Measurements from ENCODE around the gene MYO1D.
A peak's percentile ranks its signal among the peaks of the same experiment; 100 is the strongest.

Gene MYO1D

DNA sequence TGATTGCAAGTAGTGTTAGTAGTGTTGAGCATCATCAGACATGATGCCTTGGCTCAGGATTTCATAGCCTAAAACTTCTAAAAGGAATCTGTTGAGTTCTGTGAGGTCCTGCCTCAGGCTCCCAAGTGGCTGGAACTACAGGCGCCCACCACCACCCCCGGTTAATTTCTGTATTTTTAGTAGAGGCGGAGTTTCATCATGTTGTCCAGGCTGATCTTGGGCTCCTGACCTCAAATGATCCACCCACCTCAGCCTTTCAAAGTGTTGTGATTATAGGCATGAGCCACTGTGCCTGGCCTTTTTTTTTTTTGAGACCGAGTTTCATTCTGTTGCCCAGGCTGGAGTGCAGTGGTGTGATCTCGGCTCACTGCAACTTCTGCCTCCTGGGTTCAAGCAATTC lies 427.0 kb downstream of the MYO1D start:
- Histone ChIP-seq H3K36me3 (ENCODE audit: insufficient read depth, low read depth, low read length) (peaks cover 90% of the 10 kb centered on the region), H3K9me3 (ENCODE audit: insufficient read depth, low read depth, low read length) (no peaks in the 10 kb centered on the region), H3K27ac (ENCODE audit: low read length) (no peak overlapping the region), H3K27me3 (ENCODE audit: insufficient read depth, low read length) (no peaks in the 10 kb centered on the region), H3K9ac (ENCODE audit: low read depth, low read length) (no peak overlapping the region), H3K4me1 (ENCODE audit: insufficient read depth, low read length) (peaks cover 5% of the 10 kb centered on the region; the same call in 1 of the 2 replicates), H3K4me3 (ENCODE audit: low read length) (no peak overlapping the region)

DNA sequence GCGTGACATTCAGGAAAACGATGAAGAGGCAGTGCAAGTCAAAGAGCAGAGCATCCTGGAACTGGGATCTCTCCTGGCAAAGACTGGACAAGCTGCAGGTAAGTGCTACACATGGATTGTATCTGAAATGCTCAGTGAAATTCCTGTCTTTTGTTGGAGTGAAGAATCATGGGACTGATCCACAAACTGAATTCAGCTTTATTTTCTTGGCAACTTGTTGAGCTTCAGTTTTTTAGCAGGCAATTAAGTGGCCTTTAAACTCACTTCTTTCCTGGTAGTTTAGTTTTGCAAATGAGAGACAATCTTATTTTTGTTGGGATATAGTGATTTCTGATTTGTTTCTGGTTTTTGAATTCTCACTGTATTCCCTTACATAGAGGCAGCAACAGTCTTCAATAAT lies 430.0 kb downstream of the MYO1D start:
- Histone ChIP-seq H3K27ac (ENCODE audit: low read length) (no peak overlapping the region), H3K27me3 (ENCODE audit: insufficient read depth, low read length) (peaks cover 10% of the 10 kb centered on the region), H3K4me1 (ENCODE audit: insufficient read depth, low read length) (peaks cover 5% of the 10 kb centered on the region; the same call in 1 of the 2 replicates), H3K4me3 (ENCODE audit: low read length) (no peak overlapping the region), H3K36me3 (ENCODE audit: insufficient read depth, low read depth, low read length) (peaks cover 60% of the 10 kb centered on the region), H3K9me3 (ENCODE audit: insufficient read depth, low read depth, low read length) (no peaks in the 10 kb centered on the region), H3K9ac (ENCODE audit: low read depth, low read length) (no peak overlapping the region)

- Histone ChIP-seq H3K4me3 (ENCODE audit: low read length) (peak overlapping the region; percentile 98), H3K4me1 (ENCODE audit: insufficient read depth, low read length) (peaks cover 5% of the 10 kb centered on the region; the same call in 1 of the 2 replicates), H3K9ac (ENCODE audit: low read depth, low read length) (peak overlapping the region; percentile 97; the same call in 1 of the 2 replicates), H3K27ac (ENCODE audit: low read length) (no peak overlapping the region), H3K36me3 (ENCODE audit: insufficient read depth, low read depth, low read length) (peaks cover 50% of the 10 kb centered on the region), H3K9me3 (ENCODE audit: insufficient read depth, low read depth, low read length) (no peaks in the 10 kb centered on the region), H3K27me3 (ENCODE audit: insufficient read depth, low read length) (peaks cover 12% of the 10 kb centered on the region)
Measured at GRCh38 chr17:32445971-32446370, 431.0 kb downstream of the MYO1D start.

DNA sequence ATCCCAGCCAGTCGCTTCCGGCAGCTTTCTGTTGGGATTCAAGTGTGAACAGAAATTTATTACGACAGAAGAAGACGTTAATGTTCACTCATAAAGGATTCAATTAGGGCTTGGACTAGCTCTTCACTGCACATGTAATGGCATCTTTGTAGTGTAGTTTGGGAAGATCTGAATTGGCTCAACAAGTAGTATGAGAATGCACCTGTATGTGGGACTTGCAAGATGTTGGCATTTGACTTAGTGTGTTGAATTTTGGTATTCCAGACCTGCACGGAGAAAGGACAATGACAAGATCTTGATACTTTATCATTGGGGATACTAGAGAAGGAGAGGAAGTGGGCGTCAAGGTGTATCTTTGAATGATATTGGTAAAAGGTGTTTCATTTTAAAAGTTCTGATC lies 431.4 kb downstream of the MYO1D start:
- Histone ChIP-seq H3K4me1 (ENCODE audit: insufficient read depth, low read length) (peaks cover 5% of the 10 kb centered on the region; the same call in 1 of the 2 replicates), H3K36me3 (ENCODE audit: insufficient read depth, low read depth, low read length) (peaks cover 45% of the 10 kb centered on the region), H3K4me3 (ENCODE audit: low read length) (peak overlapping the region; percentile 98), H3K27ac (ENCODE audit: low read length) (no peak overlapping the region), H3K27me3 (ENCODE audit: insufficient read depth, low read length) (peaks cover 13% of the 10 kb centered on the region), H3K9me3 (ENCODE audit: insufficient read depth, low read depth, low read length) (no peaks in the 10 kb centered on the region), H3K9ac (ENCODE audit: low read depth, low read length) (peak overlapping the region; percentile 97; the same call in 1 of the 2 replicates)

DNA sequence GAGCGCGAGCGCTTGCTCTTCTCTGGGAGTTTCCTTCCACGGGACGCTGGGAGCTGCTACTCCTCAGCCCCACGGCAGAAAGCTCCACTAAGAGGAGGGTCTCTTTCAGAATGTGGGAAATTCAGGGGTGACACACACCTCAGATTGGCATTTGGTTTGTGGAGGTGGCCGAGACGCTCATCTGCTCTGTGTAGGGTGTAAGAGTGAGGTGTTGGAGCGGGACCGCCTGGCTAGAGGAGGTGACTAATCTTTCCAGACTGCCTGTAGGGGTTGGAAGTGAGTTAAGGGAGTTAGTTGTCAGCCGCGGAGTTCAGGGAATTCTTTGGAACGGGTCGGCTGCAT lies 431.9 kb downstream of the MYO1D start:
- H3K4me3 ChIP-seq (ENCODE audit: low read length), result peak overlapping the region; percentile 98
- peak overlapping the region; percentile 66 for H3K27ac ChIP-seq (ENCODE audit: low read length)
- peaks cover 5% of the 10 kb centered on the region; the same call in 1 of the 2 replicates for H3K4me1 ChIP-seq (ENCODE audit: insufficient read depth, low read length)
- H3K9ac ChIP-seq (ENCODE audit: low read depth, low read length), result peak overlapping the region; percentile 97
- peaks cover 41% of the 10 kb centered on the region for H3K36me3 ChIP-seq (ENCODE audit: insufficient read depth, low read depth, low read length)
- H3K9me3 ChIP-seq (ENCODE audit: insufficient read depth, low read depth, low read length), result no peaks in the 10 kb centered on the region
- peaks cover 13% of the 10 kb centered on the region for H3K27me3 ChIP-seq (ENCODE audit: insufficient read depth, low read length)

DNA sequence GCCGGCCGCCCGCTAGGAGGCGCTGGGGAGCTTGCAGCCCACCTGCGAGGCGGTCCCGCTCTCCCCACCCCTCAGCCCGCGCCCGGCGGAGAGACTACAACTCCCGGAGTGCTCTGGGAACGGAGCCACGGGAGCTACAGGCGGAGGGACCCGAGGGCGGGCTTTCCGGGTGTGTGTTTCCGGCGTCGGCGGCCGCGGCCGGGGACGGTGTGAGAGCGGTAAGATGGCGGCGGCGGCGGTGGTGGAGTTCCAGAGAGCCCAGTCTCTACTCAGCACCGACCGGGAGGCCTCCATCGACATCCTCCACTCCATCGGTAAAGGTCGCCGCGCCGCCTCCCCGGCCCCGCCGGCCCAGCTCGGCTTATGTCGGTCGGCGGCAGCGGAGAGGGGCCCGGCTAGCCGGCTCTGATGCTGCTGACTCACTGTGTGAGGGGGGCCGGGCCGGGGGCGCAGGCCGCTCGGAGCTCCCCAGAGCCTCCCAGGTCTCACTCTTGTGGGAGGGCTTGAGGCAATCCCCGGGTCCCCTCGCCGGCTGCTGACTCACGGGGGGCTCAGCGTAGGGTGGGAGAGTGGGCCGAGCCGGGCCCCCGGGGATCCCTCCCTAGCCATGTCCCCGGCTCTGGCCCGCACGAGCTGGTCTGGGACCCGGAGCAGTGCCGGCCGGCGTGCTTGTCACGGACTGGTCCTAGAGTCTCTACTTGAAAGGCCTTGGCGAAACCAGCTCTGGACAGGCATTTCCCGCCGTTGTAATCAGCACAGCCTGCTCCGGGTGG lies 432.4 kb downstream of the MYO1D start, which contains the start of gene PSMD11:
PSMD11 (plus strand) TSS at position 210 of the 773 bp plus-strand sequence; CDS start at position 224, 14 bp downstream.
- Histone ChIP-seq H3K4me3 (ENCODE audit: low read length) (peak within 1 kb of the TSS; percentile 98), H3K9ac (ENCODE audit: low read depth, low read length) (peak within 1 kb of the TSS; percentile 97), H3K27ac (ENCODE audit: low read length) (peak within 1 kb of the TSS; percentile 66), H3K9me3 (ENCODE audit: insufficient read depth, low read depth, low read length) (no peaks in the 10 kb centered on the region), H3K27me3 (ENCODE audit: insufficient read depth, low read length) (peaks cover 13% of the 10 kb centered on the region), H3K4me1 (ENCODE audit: insufficient read depth, low read length) (peaks cover 5% of the 10 kb centered on the region; the same call in 1 of the 2 replicates), H3K36me3 (ENCODE audit: insufficient read depth, low read depth, low read length) (peaks cover 36% of the 10 kb centered on the region)

DNA sequence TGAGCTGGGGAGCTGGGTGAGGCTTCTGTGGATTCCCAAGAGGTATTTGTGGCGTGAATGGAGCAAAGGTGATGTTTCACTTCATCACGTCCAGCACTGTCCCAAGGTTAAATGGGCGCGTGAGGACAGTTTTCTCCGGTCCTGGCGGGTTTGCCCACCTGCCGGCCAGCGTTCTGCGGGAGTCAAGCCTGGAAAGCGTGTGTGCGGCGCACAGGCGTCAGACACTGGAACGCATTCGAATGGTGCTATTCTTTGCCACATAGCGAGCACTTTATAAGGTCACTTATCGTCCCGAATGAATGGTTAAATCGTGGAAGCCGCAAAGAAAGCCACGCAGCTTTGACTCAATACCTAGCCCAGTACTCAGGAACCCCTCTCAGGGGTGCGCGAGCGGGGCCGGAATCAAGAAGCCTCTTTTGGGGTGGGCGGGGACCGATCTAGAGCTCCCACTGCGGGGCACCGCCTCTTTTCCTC lies 433.1 kb downstream of the MYO1D start:
- peaks cover 5% of the 10 kb centered on the region; the same call in 1 of the 2 replicates for H3K4me1 ChIP-seq (ENCODE audit: insufficient read depth, low read length)
- peaks cover 13% of the 10 kb centered on the region for H3K27me3 ChIP-seq (ENCODE audit: insufficient read depth, low read length)
- no peaks in the 10 kb centered on the region for H3K9me3 ChIP-seq (ENCODE audit: insufficient read depth, low read depth, low read length)
- H3K27ac ChIP-seq (ENCODE audit: low read length), result no peak overlapping the region
- peak overlapping the region; percentile 65 for H3K4me3 ChIP-seq (ENCODE audit: low read length)
- peaks cover 29% of the 10 kb centered on the region for H3K36me3 ChIP-seq (ENCODE audit: insufficient read depth, low read depth, low read length)
- no peak overlapping the region for H3K9ac ChIP-seq (ENCODE audit: low read depth, low read length)

Measured in iPS-20b (cell line).